Measurements from ENCODE around the gene FOXM1.

FOXM1 gene

GRCh38 chr12:2836574-2836973, 40.4 kb downstream of the FOXM1 start:
- H3K36me3 ChIP-seq (ENCODE audit: insufficient read depth, low read length) = no peaks in the 10 kb centered on the region
- H2AFZ ChIP-seq (ENCODE audit: low read length, unreplicated experiment) = no peak overlapping the region
- H3K4me1 ChIP-seq (ENCODE audit: control insufficient read depth, insufficient read depth, low read length, unreplicated experiment) = peaks cover 7% of the 10 kb centered on the region
- no peaks in the 10 kb centered on the region for H3K79me2 ChIP-seq (ENCODE audit: control insufficient read depth, insufficient read depth, low read length, unreplicated experiment)
- H3K27ac ChIP-seq (ENCODE audit: low read depth, low read length) = no peak overlapping the region
- no peak overlapping the region for H3K4me3 ChIP-seq (ENCODE audit: low read depth, low read length)
- H3K27me3 ChIP-seq (ENCODE audit: insufficient read depth, low read length) = peaks cover 12% of the 10 kb centered on the region; the same call in 1 of the 2 replicates

- Histone ChIP-seq H2AFZ (ENCODE audit: low read length, unreplicated experiment) (no peak overlapping the region), H3K4me1 (ENCODE audit: control insufficient read depth, insufficient read depth, low read length, unreplicated experiment) (peaks cover 7% of the 10 kb centered on the region), H3K36me3 (ENCODE audit: insufficient read depth, low read length) (no peaks in the 10 kb centered on the region)
Measured at GRCh38 chr12:2835691-2836403, 41.1 kb downstream of the FOXM1 start.

DNA sequence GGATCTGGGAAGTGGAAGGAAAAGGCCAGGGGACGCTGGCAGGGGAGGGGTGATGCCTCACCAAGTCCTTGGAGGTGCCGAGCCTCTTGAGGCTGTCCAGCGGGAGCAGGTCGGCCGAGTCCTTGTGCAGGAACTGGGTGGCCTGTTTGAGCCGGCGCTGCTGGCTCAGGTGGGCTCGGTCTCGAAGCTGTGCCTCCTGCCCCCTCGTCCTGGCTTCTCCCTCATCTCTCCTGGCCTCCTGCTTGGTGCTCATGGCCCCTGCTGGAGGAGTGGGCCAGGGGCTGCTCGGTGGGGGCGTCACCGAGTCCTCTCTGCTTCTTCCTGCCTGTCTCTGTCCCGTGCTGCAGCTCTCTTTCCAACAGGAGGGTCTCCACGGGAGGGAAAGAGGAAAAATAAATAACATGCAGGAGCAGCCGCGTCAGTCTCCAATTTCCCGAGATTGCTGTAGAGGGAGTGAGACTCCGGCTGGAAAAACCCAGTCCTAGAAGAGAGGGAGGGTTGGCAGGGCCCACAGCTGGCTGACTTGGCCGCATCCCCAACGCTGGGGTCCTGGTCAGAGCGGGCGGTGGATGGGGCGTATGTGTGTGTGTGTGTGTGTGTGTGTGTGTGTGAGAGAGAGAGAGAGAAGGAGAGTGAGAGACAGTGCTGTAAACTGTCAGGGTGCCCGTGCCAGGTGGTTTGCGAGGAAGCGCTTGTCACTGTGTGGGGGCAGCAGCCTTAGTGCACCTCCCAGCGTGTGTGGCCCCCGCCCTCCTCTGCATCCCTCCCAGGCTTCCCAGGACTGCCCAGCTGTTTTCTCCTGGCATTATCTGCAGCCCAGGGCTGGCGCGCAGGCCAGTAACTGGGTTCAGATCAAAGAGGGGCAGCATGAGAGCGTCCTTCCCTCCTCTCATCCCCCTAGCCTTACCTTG, 42.1 kb downstream of the FOXM1 start, which contains the start of gene NRIP2:
Gene NRIP2, minus strand, starts transcription at position 455 of the 911 bp plus-strand sequence. Its CDS starts 52 bp downstream, at position 403.
- Histone ChIP-seq H2AFZ (ENCODE audit: low read length, unreplicated experiment) (no peak within 1 kb of the TSS), H3K27ac (ENCODE audit: low read depth, low read length) (no peak within 1 kb of the TSS), H3K27me3 (ENCODE audit: insufficient read depth, low read length) (peaks cover 12% of the 10 kb centered on the region; the same call in 1 of the 2 replicates), H3K36me3 (ENCODE audit: insufficient read depth, low read length) (no peaks in the 10 kb centered on the region), H3K4me1 (ENCODE audit: control insufficient read depth, insufficient read depth, low read length, unreplicated experiment) (peaks cover 7% of the 10 kb centered on the region), H3K79me2 (ENCODE audit: control insufficient read depth, insufficient read depth, low read length, unreplicated experiment) (no peaks in the 10 kb centered on the region), H3K4me3 (ENCODE audit: low read depth, low read length) (no peak within 1 kb of the TSS)

More at GRCh38 chr12:2835691-2836403, 41.1 kb downstream of the FOXM1 start:
- Histone ChIP-seq H3K27ac (ENCODE audit: low read depth, low read length) (no peak overlapping the region), H3K79me2 (ENCODE audit: control insufficient read depth, insufficient read depth, low read length, unreplicated experiment) (no peaks in the 10 kb centered on the region), H3K4me3 (ENCODE audit: low read depth, low read length) (no peak overlapping the region), H3K27me3 (ENCODE audit: insufficient read depth, low read length) (peaks cover 12% of the 10 kb centered on the region; the same call in 1 of the 2 replicates)

GRCh38 chr12:2833810-2834209, 43.2 kb downstream of the FOXM1 start:
- Histone ChIP-seq H3K4me3 (ENCODE audit: low read depth, low read length) (no peak overlapping the region), H3K79me2 (ENCODE audit: control insufficient read depth, insufficient read depth, low read length, unreplicated experiment) (no peaks in the 10 kb centered on the region), H3K4me1 (ENCODE audit: control insufficient read depth, insufficient read depth, low read length, unreplicated experiment) (peaks cover 7% of the 10 kb centered on the region), H3K36me3 (ENCODE audit: insufficient read depth, low read length) (peaks cover 2% of the 10 kb centered on the region; the same call in 1 of the 2 replicates), H3K27me3 (ENCODE audit: insufficient read depth, low read length) (peaks cover 12% of the 10 kb centered on the region; the same call in 1 of the 2 replicates), H3K27ac (ENCODE audit: low read depth, low read length) (no peak overlapping the region), H2AFZ (ENCODE audit: low read length, unreplicated experiment) (no peak overlapping the region)

DNA sequence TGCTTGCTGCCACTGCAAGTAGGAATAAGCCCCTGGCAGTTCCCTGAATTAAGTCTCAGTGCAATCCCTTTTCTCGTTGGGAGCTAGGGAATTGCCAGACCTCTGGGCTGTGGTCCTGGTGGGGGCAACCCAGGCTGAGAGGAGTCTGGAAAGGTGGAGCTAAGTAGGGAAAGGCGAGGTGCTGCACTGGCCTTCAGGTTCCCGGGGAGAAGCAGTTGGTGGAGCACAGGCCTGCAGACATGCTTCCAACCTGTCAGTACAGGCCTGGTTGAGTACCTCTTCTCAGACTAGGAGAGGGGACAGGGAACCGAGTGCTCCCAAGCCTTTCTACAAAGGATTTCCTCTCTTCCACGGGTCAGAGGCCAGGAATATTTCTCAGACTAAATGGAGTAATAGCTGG, 43.6 kb downstream of the FOXM1 start:
- H3K27ac ChIP-seq (ENCODE audit: low read depth, low read length) = no peak overlapping the region
- H2AFZ ChIP-seq (ENCODE audit: low read length, unreplicated experiment) = no peak overlapping the region
- H3K4me1 ChIP-seq (ENCODE audit: control insufficient read depth, insufficient read depth, low read length, unreplicated experiment) = peaks cover 7% of the 10 kb centered on the region
- peaks cover 2% of the 10 kb centered on the region; the same call in 1 of the 2 replicates for H3K36me3 ChIP-seq (ENCODE audit: insufficient read depth, low read length)
- H3K27me3 ChIP-seq (ENCODE audit: insufficient read depth, low read length) = peaks cover 12% of the 10 kb centered on the region; the same call in 1 of the 2 replicates
- no peaks in the 10 kb centered on the region for H3K79me2 ChIP-seq (ENCODE audit: control insufficient read depth, insufficient read depth, low read length, unreplicated experiment)
- no peak overlapping the region for H3K4me3 ChIP-seq (ENCODE audit: low read depth, low read length)

GRCh38 chr12:2832550-2833127, 44.3 kb downstream of the FOXM1 start:
- no peak overlapping the region for H2AFZ ChIP-seq (ENCODE audit: low read length, unreplicated experiment)
- H3K27ac ChIP-seq (ENCODE audit: low read depth, low read length) = no peak overlapping the region
- H3K4me3 ChIP-seq (ENCODE audit: low read depth, low read length) = no peak overlapping the region
- H3K4me1 ChIP-seq (ENCODE audit: control insufficient read depth, insufficient read depth, low read length, unreplicated experiment) = peaks cover 7% of the 10 kb centered on the region
- H3K27me3 ChIP-seq (ENCODE audit: insufficient read depth, low read length) = peaks cover 12% of the 10 kb centered on the region; the same call in 1 of the 2 replicates
- peaks cover 2% of the 10 kb centered on the region; the same call in 1 of the 2 replicates for H3K36me3 ChIP-seq (ENCODE audit: insufficient read depth, low read length)
- no peaks in the 10 kb centered on the region for H3K79me2 ChIP-seq (ENCODE audit: control insufficient read depth, insufficient read depth, low read length, unreplicated experiment)

GRCh38 chr12:2829275-2829674, 47.7 kb downstream of the FOXM1 start:
- Histone ChIP-seq H2AFZ (ENCODE audit: low read length, unreplicated experiment) (no peak overlapping the region), H3K4me1 (ENCODE audit: control insufficient read depth, insufficient read depth, low read length, unreplicated experiment) (peaks cover 2% of the 10 kb centered on the region), H3K27ac (ENCODE audit: low read depth, low read length) (no peak overlapping the region), H3K4me3 (ENCODE audit: low read depth, low read length) (no peak overlapping the region), H3K36me3 (ENCODE audit: insufficient read depth, low read length) (peaks cover 3% of the 10 kb centered on the region; the same call in 1 of the 2 replicates), H3K79me2 (ENCODE audit: control insufficient read depth, insufficient read depth, low read length, unreplicated experiment) (no peaks in the 10 kb centered on the region), H3K27me3 (ENCODE audit: insufficient read depth, low read length) (0 out of 2 replicates have a peak, but pooled peaks cover 3% of the 10 kb centered on the region)

GRCh38 chr12:2826721-2827515, 50.1 kb downstream of the FOXM1 start:
- Histone ChIP-seq H3K27ac (ENCODE audit: low read depth, low read length) (no peak overlapping the region), H2AFZ (ENCODE audit: low read length, unreplicated experiment) (no peak overlapping the region), H3K79me2 (ENCODE audit: control insufficient read depth, insufficient read depth, low read length, unreplicated experiment) (no peaks in the 10 kb centered on the region), H3K36me3 (ENCODE audit: insufficient read depth, low read length) (peaks cover 7% of the 10 kb centered on the region; the same call in 1 of the 2 replicates), H3K4me3 (ENCODE audit: low read depth, low read length) (no peak overlapping the region), H3K4me1 (ENCODE audit: control insufficient read depth, insufficient read depth, low read length, unreplicated experiment) (no peaks in the 10 kb centered on the region), H3K27me3 (ENCODE audit: insufficient read depth, low read length) (no peaks in the 10 kb centered on the region)

- no peak overlapping the region for H3K4me3 ChIP-seq (ENCODE audit: low read depth, low read length)
- H3K36me3 ChIP-seq (ENCODE audit: insufficient read depth, low read length) = peaks cover 7% of the 10 kb centered on the region; the same call in 1 of the 2 replicates
- no peak overlapping the region for H2AFZ ChIP-seq (ENCODE audit: low read length, unreplicated experiment)
- no peaks in the 10 kb centered on the region for H3K4me1 ChIP-seq (ENCODE audit: control insufficient read depth, insufficient read depth, low read length, unreplicated experiment)
- H3K79me2 ChIP-seq (ENCODE audit: control insufficient read depth, insufficient read depth, low read length, unreplicated experiment) = no peaks in the 10 kb centered on the region
- no peak overlapping the region for H3K27ac ChIP-seq (ENCODE audit: low read depth, low read length)
- no peaks in the 10 kb centered on the region for H3K27me3 ChIP-seq (ENCODE audit: insufficient read depth, low read length)
Measured at GRCh38 chr12:2826036-2826435, 50.9 kb downstream of the FOXM1 start.

Data from ACC112 (cell line).